GM21528 (cell line): ENCODE measurements around the gene SMU1.
"Not testable (repeated sequence)": the region's sequence is repeated elsewhere in the genome, so short reads cannot be mapped to it uniquely, and the experiment has no call there.

Experiments used
- ATAC-seq: cut with Tn5 transposase; IDR thresholded peaks from one replicate; pipeline ENCODE4 v1.9.1; 2021; ENCODE audit warnings: mild to moderate bottlenecking, moderate library complexity; ENCODE audit not compliant: unreplicated experiment, low FRiP score

SMU1 gene

DNA sequence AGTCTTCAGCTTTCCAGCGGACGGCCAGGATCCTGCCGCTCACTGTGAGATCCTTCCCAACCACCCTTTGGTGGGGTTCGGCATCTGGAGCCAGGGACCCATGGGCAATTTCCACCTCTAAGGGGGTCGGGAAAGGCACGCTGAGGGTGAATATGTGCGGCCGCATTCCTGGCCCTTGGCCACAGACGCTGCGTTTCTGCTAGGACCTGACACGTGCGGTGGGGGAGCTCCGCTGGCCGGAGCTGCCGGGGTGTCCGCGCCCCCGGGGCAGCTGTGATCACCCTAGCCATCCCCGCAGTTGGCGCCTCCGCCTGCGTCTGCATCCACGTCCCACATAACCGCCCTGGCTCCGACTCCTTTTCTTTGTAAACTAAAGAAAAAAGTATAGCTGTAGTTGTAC is 56.7 kb downstream of the SMU1 start:
- ATAC-seq: no peak

DNA sequence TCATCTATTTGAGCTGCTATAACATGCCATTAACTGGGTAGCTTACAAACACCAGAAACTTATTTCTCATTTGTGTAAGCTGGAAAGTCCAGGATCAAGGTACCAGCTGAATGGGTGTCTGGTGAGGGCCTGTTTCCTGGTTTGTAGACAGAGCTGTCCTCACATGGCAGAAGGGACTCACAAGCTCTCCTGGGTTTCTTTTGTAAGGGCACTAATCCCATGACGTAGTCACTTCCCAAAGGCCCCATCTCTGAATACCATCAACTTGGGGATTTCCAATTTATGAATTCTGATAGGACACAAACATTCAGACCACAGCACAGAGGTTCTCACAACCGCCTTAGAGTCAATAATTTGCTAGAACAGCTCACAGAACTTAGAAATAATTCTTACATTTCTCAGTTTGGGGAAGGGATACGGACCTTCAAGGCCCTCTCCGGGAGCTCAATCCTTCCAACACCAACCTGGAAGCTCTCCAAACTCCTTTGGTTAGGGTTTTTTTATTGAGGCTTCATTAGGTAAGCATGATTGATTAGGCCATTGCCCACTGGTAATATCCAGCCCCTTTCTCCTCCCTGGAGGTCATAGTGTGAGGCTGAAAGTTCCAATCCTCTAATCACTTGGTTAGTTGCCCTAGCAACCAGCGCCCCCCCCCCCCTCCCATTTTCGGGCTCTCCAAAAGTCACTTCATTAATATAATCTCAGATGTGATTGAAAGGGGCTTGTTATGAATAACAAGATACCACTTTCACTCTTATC is 59.0 kb downstream of the SMU1 start:
- no peak for ATAC-seq

GRCh38 chr9:33014665-33015014 is 61.8 kb downstream of the SMU1 start:
- no peak for ATAC-seq

GRCh38 chr9:33013962-33014664 is 62.4 kb downstream of the SMU1 start:
- ATAC-seq: no peak

DNA sequence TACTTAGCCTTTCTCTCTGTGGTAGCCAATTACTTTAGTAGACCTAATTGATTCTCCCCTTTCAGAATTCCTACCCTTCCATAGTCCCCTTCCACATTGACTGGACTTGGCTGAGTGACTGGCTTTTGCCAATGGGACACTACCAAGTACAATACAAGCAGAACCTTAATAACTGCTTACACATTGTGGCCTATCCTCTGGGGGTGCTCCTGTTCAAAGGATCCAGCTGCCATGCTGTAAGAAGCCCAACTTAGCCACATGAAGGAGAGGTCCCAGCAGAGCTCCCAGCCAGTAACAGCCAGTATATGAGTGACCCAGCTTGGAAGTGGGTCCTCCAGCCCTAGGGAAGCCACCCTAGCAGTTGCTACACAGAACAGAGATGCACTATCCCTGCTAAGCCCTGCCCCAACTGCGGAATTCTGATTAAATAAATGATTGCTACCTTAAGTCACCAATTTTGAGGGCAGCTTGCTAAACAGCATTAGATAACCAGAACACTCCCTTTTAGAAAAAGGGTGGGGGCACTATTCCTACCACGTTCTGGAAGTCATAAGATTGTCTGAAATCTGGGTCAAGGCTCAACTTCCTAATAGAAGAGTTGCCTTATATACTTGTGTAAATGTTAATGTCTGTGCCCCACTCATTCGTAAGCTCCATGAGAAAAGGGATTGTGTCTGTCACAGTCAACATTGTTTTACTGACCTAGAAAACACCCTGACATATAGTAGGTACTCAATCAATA is 64.0 kb downstream of the SMU1 start:
- ATAC-seq: no peak

GRCh38 chr9:33011831-33012230 is 64.6 kb downstream of the SMU1 start:
- no peak for ATAC-seq

DNA sequence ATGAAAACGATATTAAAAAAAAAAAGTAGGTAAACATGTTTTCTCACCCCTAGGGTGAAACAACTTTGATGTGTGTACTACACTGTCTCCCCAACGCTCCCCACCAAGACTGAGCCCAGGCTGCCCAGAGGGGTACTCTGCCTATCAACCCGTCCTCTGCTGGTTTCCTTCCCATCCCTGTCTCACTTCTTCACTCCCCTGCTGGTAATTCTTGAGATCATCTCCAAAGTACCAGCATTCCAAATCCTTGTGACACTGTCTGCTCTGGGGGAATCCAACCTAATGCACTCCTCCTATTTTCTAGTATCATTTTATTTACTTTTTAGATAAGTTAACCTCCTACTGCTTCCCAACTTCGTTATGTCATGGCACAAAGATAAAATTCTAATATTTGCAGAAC is 68.7 kb downstream of the SMU1 start:
- no peak for ATAC-seq

DNA sequence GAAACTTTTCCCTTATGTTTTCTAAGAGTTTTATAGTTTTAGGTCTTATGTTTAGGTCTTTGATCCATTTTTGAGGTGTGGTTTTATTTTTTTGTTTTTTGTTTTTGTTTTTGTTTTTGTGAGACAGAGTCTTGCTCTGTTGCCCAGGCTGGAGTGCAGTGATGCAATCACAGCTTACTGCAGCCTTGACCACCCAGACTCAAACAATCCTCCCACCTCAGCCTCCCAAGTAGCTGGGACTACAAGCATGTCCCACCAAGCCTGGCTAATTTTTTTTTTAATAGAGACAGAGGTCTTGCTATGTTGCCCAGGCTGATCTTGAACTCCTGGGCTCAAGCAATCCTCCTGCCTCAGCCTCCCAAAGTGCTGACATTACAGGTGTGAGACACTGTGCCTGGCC is 71.1 kb downstream of the SMU1 start:
- not testable (repeated sequence) for ATAC-seq

DNA sequence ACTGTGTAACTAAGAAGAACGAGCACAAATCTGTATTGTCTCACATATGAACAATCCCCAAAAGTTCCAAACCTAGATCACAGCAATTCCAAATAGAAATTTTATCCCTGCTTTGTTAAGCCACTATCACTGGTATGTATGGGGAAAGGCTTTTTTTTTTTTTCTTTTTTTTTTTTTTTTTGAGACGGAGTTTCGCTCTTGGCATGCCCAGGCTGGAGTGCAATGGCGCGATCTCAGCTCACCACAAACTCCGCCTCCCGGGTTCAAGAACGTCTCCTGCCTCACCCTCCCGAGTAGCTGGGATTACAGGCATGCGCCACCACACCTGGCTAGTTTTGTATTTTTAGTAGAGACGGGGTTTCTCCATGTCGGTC is 75.8 kb downstream of the SMU1 start:
- peak; percentile 0 for ATAC-seq

DNA sequence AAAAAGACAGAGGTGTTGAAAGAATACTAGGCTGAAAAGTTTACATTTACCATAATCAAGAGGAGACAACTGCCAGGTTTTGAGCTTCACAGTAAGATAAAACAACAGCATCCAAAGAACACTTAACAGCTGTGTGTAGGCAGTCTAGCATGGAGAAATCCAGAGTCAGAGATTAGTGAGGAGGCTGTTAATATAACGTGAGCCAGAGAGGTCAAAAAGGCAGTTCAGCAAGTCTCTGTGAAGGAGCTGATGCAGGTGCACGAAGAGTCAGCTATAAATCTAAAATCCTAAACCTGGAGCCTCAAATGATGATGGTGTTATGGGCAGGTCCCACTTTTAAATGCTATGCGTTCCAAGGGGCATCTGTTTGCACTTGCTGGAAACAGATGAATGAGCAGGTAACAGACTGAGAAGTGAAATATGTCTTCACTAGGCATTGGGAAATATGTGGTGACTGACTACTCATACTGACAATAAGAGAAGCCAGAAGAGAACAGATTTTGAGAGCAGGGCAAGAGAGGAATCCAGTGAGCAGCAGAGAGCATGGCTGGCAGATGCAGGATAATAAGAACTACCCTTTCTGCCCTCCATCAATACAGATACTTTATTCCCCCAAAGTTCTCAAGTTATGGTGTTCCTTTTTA is 83.8 kb downstream of the SMU1 start:
- no peak for ATAC-seq

- no peak for ATAC-seq
These were observed 84.4 kb downstream of the SMU1 start for GRCh38 chr9:32991897-32992594.
